ENCODE results near the gene PALB2.

GRCh38 chr16:23666571-23667354 is 25.7 kb upstream of the PALB2 start:
- TF ChIP-seq POLR2AphosphoS5 (IDR thresholded peaks at IDR 0.05) (no peak), CTCF (IDR thresholded peaks at IDR 0.05) (no peak)
